Activated T-helper 2 cell treated with anti-CD3 and anti-CD28 coated beads, Interferon-gamma antibody, Interleukin-2, Interleukin-4, amounts not matched to agents 10 μg/mL and 5 μg/mL and 100 μg/mL, durations not matched to agents 14 hours and 24 hours and 36 hours (primary cell): ENCODE data around the gene TEX29. TPM values are rescaled to one million over a fixed set of nuclear protein-coding genes. Genes with fewer than 3 reads are reported as not detected.
A peak's percentile ranks its signal among the peaks of the same experiment; 100 is the strongest.

Experiments
- DNase-seq: peaks from one replicate; pipeline ENCODE4 v3.0.0; 2021; ENCODE audit warnings: low spot score
- H3K27ac Mint-ChIP-seq: one replicate; pipeline ENCODE4 v1.8.0; 2021; ENCODE audit warnings: mixed read lengths
- H3K27me3 Mint-ChIP-seq: one replicate; pipeline ENCODE4 v1.8.0; 2021; ENCODE audit warnings: low read depth, mixed read lengths
- H3K36me3 Mint-ChIP-seq: one replicate; pipeline ENCODE4 v1.8.0; 2021; ENCODE audit warnings: low read depth, mixed read lengths
- H3K4me1 Mint-ChIP-seq: one replicate; pipeline ENCODE4 v1.8.0; 2021; ENCODE audit warnings: low read depth, mixed read lengths
- H3K4me3 Mint-ChIP-seq: one replicate; pipeline ENCODE4 v1.8.0; 2021; ENCODE audit warnings: low read depth, mild to moderate bottlenecking, moderate library complexity, mixed read lengths
- H3K9me3 Mint-ChIP-seq: one replicate; pipeline ENCODE4 v1.8.0; 2021; ENCODE audit warnings: mixed read lengths
- intact Hi-C: fragments of 100-400 bp; cut with micrococcal nuclease; formaldehyde crosslinking; loops from one replicate; pipeline ENCODE4 v1.15.1; 2023
- total RNA-seq: library from RNA; stranded (reverse); gene quantifications from 2 replicates; pipeline ENCODE4 v1.2.3, GENCODE V29; 2022

TEX29 gene
- total RNA-seq, 1 donor from 2014 or later = 0.46 TPM

GRCh38 chr13:111326981-111327642, 6.7 kb downstream of the TEX29 start:
- intact Hi-C loops = no loop called here
- Mint-ChIP-seq H3K27ac (no peak overlapping the region), H3K27me3 (no peaks in the 10 kb centered on the region), H3K9me3 (no peaks in the 10 kb centered on the region), H3K4me3 (no peak overlapping the region), H3K4me1 (peaks cover 2% of the 10 kb centered on the region), H3K36me3 (no peaks in the 10 kb centered on the region)
- DNase-seq = no peak

DNA sequence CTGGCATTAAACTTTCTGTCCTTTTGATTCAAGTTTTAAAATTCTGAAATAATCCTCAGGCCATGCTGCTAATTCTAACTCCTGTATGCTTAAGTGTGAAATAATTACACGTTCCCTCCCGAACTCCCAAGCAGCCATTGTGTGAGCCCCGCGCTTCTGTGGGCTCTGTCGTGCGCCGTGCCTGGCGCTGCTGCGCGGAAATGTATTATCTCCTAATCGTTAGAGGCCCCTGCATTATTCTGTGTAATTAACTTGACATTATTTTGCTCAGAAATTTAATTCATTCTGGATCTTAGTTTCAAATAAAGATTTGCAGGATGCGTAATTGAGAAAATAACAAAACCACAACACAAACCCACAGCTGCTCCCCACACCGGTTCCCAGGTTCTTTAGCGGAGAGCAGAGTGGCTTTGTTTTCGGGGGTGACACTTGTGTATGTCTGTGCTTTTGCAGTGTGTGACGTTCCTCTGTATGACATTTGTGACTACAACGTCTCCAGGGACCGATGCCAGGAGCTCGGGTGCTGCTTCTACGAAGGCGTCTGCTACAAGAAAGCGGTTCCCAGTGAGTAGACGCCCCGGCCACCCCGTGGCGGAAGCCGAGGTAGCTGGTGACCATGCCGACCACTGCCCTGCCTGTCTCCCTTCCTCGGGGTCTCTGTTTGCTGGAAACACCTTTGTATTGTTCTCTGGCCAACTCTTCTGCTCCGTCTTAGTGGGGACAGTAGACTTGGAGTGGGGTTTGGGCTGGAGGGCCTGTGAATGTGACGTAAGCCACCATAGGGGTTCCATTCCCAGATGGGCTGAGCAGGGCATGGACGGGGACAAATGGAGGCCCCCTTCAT, 7.5 kb downstream of the TEX29 start:
- Mint-ChIP-seq H3K36me3 (no peaks in the 10 kb centered on the region), H3K27me3 (peaks cover 2% of the 10 kb centered on the region), H3K9me3 (no peaks in the 10 kb centered on the region), H3K4me1 (peaks cover 2% of the 10 kb centered on the region), H3K4me3 (no peak overlapping the region), H3K27ac (no peak overlapping the region)
- no peak for DNase-seq
- intact Hi-C loops = no loop called here

DNA sequence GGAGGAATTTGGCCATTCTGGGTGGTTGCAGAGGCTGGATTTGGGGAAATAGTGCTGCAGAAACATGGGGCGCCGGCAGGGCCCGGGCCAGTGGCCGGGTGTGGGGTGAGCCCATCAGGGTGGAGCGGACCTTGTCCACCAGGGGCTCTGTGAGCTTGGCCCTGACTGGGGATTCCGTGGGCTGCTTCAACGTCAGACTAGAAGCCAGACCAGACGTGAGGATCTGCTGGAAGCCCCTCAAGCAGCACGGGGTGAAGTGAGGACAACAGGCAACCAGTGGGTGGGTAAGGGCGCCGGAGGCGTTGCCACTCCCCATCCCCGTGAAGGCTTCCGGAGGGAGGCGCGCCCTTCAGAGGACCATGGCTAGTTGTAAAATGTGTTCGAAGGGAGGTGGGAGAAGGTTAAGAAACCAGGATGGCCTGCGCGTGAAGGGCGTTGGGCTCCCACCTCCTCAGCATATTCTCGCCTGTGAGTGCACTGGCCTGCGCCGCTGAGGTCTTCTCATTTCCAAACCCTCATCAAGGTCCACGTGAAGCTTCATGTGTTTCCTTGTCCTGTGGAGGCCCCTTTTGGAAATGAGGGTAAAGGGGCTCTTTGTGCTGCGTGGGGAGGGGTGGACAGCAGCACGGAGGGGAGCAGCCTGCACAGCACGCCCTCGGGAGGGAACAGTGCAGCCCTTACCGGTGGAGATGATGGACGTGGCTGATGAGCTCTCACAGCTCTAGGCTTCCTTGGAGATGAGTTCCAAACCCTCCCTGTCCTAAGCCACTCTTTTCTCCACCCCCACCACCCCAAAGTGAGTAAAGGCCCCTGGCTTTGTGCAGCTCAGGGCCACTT, 8.3 kb downstream of the TEX29 start:
- no peaks in the 10 kb centered on the region for H3K9me3 Mint-ChIP-seq

DNA sequence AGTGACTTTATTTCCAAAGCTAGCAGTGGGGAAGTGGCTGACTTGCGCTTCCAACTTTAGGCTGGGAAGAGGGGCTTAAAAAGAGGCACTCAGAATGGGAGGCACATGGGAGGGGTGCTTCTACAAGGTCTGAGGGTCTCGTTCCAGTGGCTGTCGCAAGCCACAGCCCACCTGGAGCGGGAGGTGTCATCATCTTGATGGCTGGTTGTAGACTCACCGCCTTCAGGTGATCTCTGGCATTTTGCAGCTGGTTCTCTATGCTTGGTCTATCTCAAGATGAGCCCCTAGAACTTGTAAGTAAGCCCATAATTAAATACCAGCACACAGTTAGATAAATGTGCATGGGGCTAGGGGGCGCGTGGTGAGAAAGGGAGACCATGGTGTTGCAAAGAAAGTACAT, 9.2 kb downstream of the TEX29 start:
- H3K27ac Mint-ChIP-seq = no peak overlapping the region
- no peaks in the 10 kb centered on the region for H3K9me3 Mint-ChIP-seq
- no peaks in the 10 kb centered on the region for H3K4me1 Mint-ChIP-seq
- H3K36me3 Mint-ChIP-seq = no peaks in the 10 kb centered on the region
- H3K27me3 Mint-ChIP-seq = peaks cover 5% of the 10 kb centered on the region
- no peak for DNase-seq
- no peak overlapping the region for H3K4me3 Mint-ChIP-seq
- intact Hi-C loops = no loop called here

More for the DNA sequence above, 8.3 kb downstream of the TEX29 start:
- no peak overlapping the region for H3K27ac Mint-ChIP-seq
- no peaks in the 10 kb centered on the region for H3K36me3 Mint-ChIP-seq
- intact Hi-C loops = no loop called here
- H3K4me1 Mint-ChIP-seq = peaks cover 2% of the 10 kb centered on the region
- no peak overlapping the region for H3K4me3 Mint-ChIP-seq
- DNase-seq = no peak
- H3K27me3 Mint-ChIP-seq = peaks cover 5% of the 10 kb centered on the region

GRCh38 chr13:111330066-111330610, 9.7 kb downstream of the TEX29 start:
- H3K4me1 Mint-ChIP-seq = no peaks in the 10 kb centered on the region
- no peaks in the 10 kb centered on the region for H3K36me3 Mint-ChIP-seq
- intact Hi-C loops = no loop called here
- peaks cover 5% of the 10 kb centered on the region for H3K27me3 Mint-ChIP-seq
- DNase-seq = no peak
- no peak overlapping the region for H3K27ac Mint-ChIP-seq
- H3K4me3 Mint-ChIP-seq = no peak overlapping the region
- no peaks in the 10 kb centered on the region for H3K9me3 Mint-ChIP-seq

GRCh38 chr13:111335298-111335697, 14.9 kb downstream of the TEX29 start:
- peaks cover 5% of the 10 kb centered on the region for H3K27me3 Mint-ChIP-seq
- intact Hi-C loops = no loop called here
- no peaks in the 10 kb centered on the region for H3K4me1 Mint-ChIP-seq
- no peaks in the 10 kb centered on the region for H3K36me3 Mint-ChIP-seq
- H3K27ac Mint-ChIP-seq = no peak overlapping the region
- no peak for DNase-seq
- peaks cover 3% of the 10 kb centered on the region for H3K9me3 Mint-ChIP-seq
- no peak overlapping the region for H3K4me3 Mint-ChIP-seq

DNA sequence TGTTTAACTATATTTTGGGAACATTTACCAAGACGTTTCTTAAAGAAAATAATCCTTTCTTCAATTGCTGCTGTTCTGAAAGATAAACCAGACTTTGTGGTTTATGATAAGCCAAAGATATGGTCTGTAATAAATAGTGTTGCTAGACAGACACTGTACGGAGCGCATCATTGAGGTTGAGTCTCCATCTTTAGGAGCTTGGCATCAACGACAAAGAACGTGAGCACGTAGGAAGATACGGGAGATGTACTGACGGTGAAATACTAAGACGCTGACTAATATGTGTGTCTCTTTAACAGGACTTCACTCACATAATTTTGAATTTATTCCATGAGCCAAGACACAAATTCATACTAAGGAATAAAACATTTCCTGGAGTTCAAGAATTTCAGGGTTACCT, 16.2 kb downstream of the TEX29 start:
- intact Hi-C loops = no loop called here
- H3K4me1 Mint-ChIP-seq = no peaks in the 10 kb centered on the region
- no peak for DNase-seq
- H3K27ac Mint-ChIP-seq = no peak overlapping the region
- H3K27me3 Mint-ChIP-seq = peaks cover 5% of the 10 kb centered on the region
- peaks cover 3% of the 10 kb centered on the region for H3K9me3 Mint-ChIP-seq
- no peaks in the 10 kb centered on the region for H3K36me3 Mint-ChIP-seq
- H3K4me3 Mint-ChIP-seq = no peak overlapping the region

DNA sequence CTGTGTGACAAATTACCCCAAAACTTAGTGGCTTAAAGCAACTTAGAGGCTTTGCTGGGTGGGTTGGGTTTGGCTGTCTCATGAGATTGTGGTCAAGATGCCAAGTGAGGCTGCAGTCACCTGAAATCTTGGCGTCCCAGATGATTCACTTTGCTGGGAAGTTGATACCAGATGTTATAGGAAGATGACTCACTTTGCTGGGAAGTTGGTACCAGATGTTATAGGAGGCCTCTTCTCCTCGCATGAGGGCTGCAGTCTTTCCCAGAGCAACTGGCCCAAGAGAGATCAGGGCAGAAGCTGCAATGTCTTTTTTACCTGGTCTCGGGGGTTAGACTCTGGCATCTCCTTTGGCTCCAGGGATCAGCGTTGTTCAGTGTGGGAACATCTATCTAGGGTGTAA, 16.8 kb downstream of the TEX29 start:
- H3K4me3 Mint-ChIP-seq = no peak overlapping the region
- no peak overlapping the region for H3K27ac Mint-ChIP-seq
- no peaks in the 10 kb centered on the region for H3K4me1 Mint-ChIP-seq
- H3K36me3 Mint-ChIP-seq = no peaks in the 10 kb centered on the region
- DNase-seq = peak; percentile 3
- intact Hi-C loops = no loop called here
- H3K9me3 Mint-ChIP-seq = peaks cover 3% of the 10 kb centered on the region
- H3K27me3 Mint-ChIP-seq = peaks cover 5% of the 10 kb centered on the region

- intact Hi-C loops = no loop called here
- H3K4me1 Mint-ChIP-seq = no peaks in the 10 kb centered on the region
- H3K27me3 Mint-ChIP-seq = peaks cover 3% of the 10 kb centered on the region
These were observed 17.3 kb downstream of the TEX29 start for GRCh38 chr13:111337741-111338140.

DNA sequence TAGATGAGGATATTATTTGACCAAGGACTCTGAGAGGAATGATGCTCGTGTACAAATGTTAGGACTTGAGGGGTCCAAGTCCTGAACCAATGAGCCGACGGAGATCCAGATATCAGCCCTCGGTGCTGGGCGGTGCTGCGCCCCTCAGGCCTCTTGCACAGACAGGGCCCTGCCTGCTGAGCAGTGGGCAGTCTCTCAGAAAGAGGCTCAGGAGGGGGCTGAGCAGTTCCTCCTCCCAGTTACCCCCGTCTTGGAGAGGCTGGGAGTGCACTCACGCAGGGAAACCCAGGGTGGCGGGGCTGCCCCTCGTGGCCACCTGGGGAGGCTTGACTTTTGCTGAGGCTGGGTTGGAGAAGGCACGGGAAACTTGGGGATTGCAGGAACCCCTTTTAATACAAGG, 18.4 kb downstream of the TEX29 start:
- Mint-ChIP-seq H3K36me3 (no peaks in the 10 kb centered on the region), H3K9me3 (peaks cover 3% of the 10 kb centered on the region), H3K4me1 (no peaks in the 10 kb centered on the region), H3K27me3 (no peaks in the 10 kb centered on the region), H3K4me3 (no peak overlapping the region), H3K27ac (no peak overlapping the region)
- DNase-seq = peak; percentile 6
- intact Hi-C loops = no loop called here

More at GRCh38 chr13:111337741-111338140, 17.3 kb downstream of the TEX29 start:
- Mint-ChIP-seq H3K4me3 (no peak overlapping the region), H3K36me3 (no peaks in the 10 kb centered on the region), H3K9me3 (peaks cover 3% of the 10 kb centered on the region), H3K27ac (no peak overlapping the region)
- peak; percentile 4 for DNase-seq

- peak; percentile 4 for DNase-seq
- no peak overlapping the region for H3K4me3 Mint-ChIP-seq
- intact Hi-C loops = no loop called here
These were observed 19.1 kb downstream of the TEX29 start for GRCh38 chr13:111339366-111340143.

DNA sequence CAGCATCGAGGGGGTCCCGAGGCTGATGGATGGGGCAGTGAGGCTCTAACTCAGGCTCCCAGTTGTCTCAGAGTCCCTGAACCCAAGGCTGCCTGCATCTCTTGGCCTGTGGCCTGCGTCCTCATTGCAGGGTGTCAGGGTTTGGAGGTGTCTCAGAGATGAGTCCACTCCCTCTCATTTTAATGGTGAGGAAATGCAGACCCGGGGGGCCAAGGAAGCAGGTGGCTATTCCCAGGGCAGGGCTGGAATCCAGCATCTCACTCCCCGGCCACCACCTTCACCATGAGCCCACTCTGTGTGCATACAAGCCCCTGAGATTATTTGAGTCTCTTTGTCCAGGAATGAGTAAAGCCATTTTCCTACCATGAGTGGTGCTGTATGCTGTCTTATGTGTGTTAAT, 21.4 kb downstream of the TEX29 start:
- no peak overlapping the region for H3K4me3 Mint-ChIP-seq
- intact Hi-C loops = no loop called here

More at GRCh38 chr13:111339366-111340143, 19.1 kb downstream of the TEX29 start:
- Mint-ChIP-seq H3K36me3 (no peaks in the 10 kb centered on the region), H3K27me3 (no peaks in the 10 kb centered on the region), H3K9me3 (peaks cover 3% of the 10 kb centered on the region), H3K4me1 (no peaks in the 10 kb centered on the region), H3K27ac (no peak overlapping the region)

More for the DNA sequence above, 21.4 kb downstream of the TEX29 start:
- DNase-seq = no peak
- no peaks in the 10 kb centered on the region for H3K36me3 Mint-ChIP-seq
- peaks cover 3% of the 10 kb centered on the region for H3K9me3 Mint-ChIP-seq
- H3K4me1 Mint-ChIP-seq = no peaks in the 10 kb centered on the region
- H3K27me3 Mint-ChIP-seq = no peaks in the 10 kb centered on the region
- H3K27ac Mint-ChIP-seq = no peak overlapping the region
